Gastroesophageal sphincter (tissue), 3 donors: ENCODE data around the gene HINT1.

Source experiments
- CTCF ChIP-seq, 4 experiments: fragments of 200-600 bp in 2 of 4; fragments of 450-650 bp in 2 of 4; sonication (generic) in 1 of 4; IDR thresholded peaks; one replicate each; pipeline ENCODE4 v1.5.1; 2017 to 2019; ENCODE audit warnings: antibody characterized with exemption in 4 of 4, mild to moderate bottlenecking in 2 of 4, moderate library complexity in 2 of 4
- EP300 ChIP-seq: sonication (generic); formaldehyde crosslinking; IDR thresholded peaks from one replicate; pipeline ENCODE4 v1.6.1; 2017; ENCODE audit warnings: antibody characterized with exemption, mild to moderate bottlenecking
- POLR2A ChIP-seq, 2 donors: fragments of 450-650 bp; IDR thresholded peaks; one replicate each; pipeline ENCODE4 v1.6.1; 2017; ENCODE audit warnings: antibody characterized with exemption in 2 of 2, mild to moderate bottlenecking in 2 of 2, moderate library complexity in 1 of 2

DNA sequence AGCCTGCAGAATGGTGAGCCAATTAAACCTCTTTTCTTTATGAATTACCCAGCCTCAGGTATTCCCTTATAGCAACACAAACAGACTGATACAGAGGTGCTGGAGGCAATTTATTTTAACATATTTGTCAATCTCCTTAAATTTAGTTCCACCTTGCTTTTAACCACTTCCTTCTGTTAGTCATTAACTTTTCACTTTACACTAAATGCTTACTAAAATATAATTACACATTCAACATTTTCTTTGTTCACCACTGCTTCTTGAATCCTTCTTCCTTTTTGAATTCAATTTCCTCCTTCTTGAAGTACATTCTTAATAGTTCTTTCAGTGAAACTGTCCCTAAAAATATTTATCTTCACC, 45.1 kb upstream of the HINT1 start:
- no peak for TF ChIP-seq EP300
- no peak for TF ChIP-seq CTCF (IDR thresholded peaks at IDR 0.05)
- no peak for TF ChIP-seq POLR2A (IDR thresholded peaks at IDR 0.05)
